ENCODE measurements around the gene SPOUT1. TPM values are rescaled to one million over a fixed set of nuclear protein-coding genes. Genes with fewer than 3 reads are reported as not detected.

Gene SPOUT1
- polyA plus RNA-seq, 1 experiment: 45.8 TPM

DNA sequence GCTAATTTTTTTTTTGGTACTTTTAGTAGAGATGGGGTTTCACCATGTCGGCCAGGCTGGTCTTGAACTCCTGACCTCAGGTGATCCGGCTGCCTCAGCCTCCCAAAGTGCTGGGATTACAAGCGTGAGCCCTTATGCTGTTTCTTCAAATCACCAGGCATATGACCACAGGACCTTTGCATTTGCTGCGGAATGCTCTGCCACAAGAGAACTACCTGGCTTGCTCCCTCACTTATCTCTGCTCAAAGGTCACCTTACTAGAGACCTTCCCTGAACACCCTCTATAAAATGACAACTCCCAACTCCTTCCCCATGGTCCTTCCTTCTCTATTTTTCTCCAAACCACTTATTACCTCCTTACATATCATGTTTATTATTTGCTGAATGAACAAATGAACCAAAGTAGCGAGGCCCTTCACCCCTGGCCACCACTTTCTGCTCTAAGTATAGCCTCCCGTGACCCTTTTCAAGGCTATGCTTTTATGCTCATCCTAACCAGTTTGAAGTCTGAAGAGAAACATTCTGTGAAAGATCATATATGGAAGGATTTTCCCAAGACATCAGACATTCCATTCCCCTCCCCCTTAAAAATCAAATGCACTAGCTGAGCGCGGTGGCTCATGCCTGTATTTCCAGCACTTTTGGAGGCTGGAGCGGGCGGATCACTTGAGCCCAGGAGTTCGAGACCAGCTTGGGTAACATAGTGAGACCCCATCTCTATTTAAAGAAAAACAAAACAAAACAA is 59.1 kb downstream of the SPOUT1 start:
- no peak for DNase-seq (ENCODE audit: low read depth)
- Histone ChIP-seq H3K27me3 (ENCODE audit: control insufficient read depth, insufficient read depth, low read length) (no peaks in the 10 kb centered on the region), H3K4me3 (ENCODE audit: low read depth, low read length) (peak overlapping the region; percentile 69), H3K36me3 (ENCODE audit: control insufficient read depth, insufficient read depth, low read length) (peaks cover 1% of the 10 kb centered on the region)
- TF ChIP-seq, protein P1, sequence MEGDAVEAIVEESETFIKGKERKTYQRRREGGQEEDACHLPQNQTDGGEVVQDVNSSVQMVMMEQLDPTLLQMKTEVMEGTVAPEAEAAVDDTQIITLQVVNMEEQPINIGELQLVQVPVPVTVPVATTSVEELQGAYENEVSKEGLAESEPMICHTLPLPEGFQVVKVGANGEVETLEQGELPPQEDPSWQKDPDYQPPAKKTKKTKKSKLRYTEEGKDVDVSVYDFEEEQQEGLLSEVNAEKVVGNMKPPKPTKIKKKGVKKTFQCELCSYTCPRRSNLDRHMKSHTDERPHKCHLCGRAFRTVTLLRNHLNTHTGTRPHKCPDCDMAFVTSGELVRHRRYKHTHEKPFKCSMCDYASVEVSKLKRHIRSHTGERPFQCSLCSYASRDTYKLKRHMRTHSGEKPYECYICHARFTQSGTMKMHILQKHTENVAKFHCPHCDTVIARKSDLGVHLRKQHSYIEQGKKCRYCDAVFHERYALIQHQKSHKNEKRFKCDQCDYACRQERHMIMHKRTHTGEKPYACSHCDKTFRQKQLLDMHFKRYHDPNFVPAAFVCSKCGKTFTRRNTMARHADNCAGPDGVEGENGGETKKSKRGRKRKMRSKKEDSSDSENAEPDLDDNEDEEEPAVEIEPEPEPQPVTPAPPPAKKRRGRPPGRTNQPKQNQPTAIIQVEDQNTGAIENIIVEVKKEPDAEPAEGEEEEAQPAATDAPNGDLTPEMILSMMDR (IDR thresholded peaks at IDR 0.05; ENCODE audit: insufficient read depth, low read depth, low read length): no peak
- ChIA-PET POLR2A (no interaction called here), CTCF (interaction anchor here (0.7 to 1.6 kb wide), 4 partner anchors 9 to 646 kb away, joined by 3 to 5 read pairs (median 4); partner anchors contain the start of gene ENDOG)

Other genes starting within 250 kb of the SPOUT1 start
- gene DYNC2I2, start 172.9 kb downstream of the SPOUT1 start, polyA plus RNA-seq (2011; rRNA removed): 22.0 and 50.4 TPM in 2 replicates
- 51.6 and 130 TPM in 2 replicates for gene SET, start 140.6 kb downstream of the SPOUT1 start, polyA plus RNA-seq (2011; rRNA removed)
- gene PKN3, start 127.3 kb downstream of the SPOUT1 start, polyA plus RNA-seq (2011; rRNA removed): 2.8 and 3.4 TPM in 2 replicates
- 41.6 and 60.0 TPM in 2 replicates for gene ZDHHC12, start 105.7 kb downstream of the SPOUT1 start, polyA plus RNA-seq (2011; rRNA removed)
- gene ZER1, start 57.9 kb downstream of the SPOUT1 start, polyA plus RNA-seq (2011; rRNA removed): 41.4 and 64.5 TPM in 2 replicates
- 21.2 and 31.9 TPM in 2 replicates for gene TBC1D13, start 42.5 kb downstream of the SPOUT1 start, polyA plus RNA-seq (2011; rRNA removed)
- 13.3 and 20.7 TPM in 2 replicates for gene ENDOG, start 11.3 kb downstream of the SPOUT1 start, polyA plus RNA-seq (2011; rRNA removed)
- 4.9 and 5.6 TPM in 2 replicates for gene KYAT1, start 52.2 kb upstream of the SPOUT1 start, polyA plus RNA-seq (2011; rRNA removed)
- 29.6 and 56.2 TPM in 2 replicates for gene LRRC8A, start 52.3 kb upstream of the SPOUT1 start, polyA plus RNA-seq (2011; rRNA removed)
- gene PHYHD1, start 91.2 kb upstream of the SPOUT1 start, polyA plus RNA-seq (2011; rRNA removed): 15.6 and 18.6 TPM in 2 replicates
- 37.2 and 47.0 TPM in 2 replicates for gene DOLK, start 117.8 kb upstream of the SPOUT1 start, polyA plus RNA-seq (2011; rRNA removed)
- 34.9 and 49.2 TPM in 2 replicates for gene NUP188, start 117.9 kb upstream of the SPOUT1 start, polyA plus RNA-seq (2011; rRNA removed)
- 39.8 and 52.7 TPM in 2 replicates for gene SH3GLB2, start 198.5 kb upstream of the SPOUT1 start, polyA plus RNA-seq (2011; rRNA removed)
- gene MIGA2, start 206.8 kb upstream of the SPOUT1 start, polyA plus RNA-seq (2011; rRNA removed): 11.5 and 23.7 TPM in 2 replicates

Measured in BJ (cell line).